Fibroblast of pulmonary artery (primary cell): ENCODE results near the gene CCDC92.

Experiments
- DNase-seq: peaks from one replicate; pipeline ENCODE4 v3.0.0-alpha.2; 2010; ENCODE audit warnings: low read depth
- H3K4me3 ChIP-seq: replicated peaks from 2 replicates; pipeline ENCODE4 v1.5.1; 2011; ENCODE audit warnings: low read depth, mild to moderate bottlenecking, control low read depth, low read length, moderate library complexity
- TF ChIP-seq, protein P1 (sequence below): IDR thresholded peaks from 2 replicates; pipeline ENCODE4 v1.5.1; 2011; ENCODE audit warnings: mild to moderate bottlenecking, control low read depth, low read length, inconsistent platforms; ENCODE audit errors: missing control alignments

The CCDC92 gene

GRCh38 chr12:124008595-124008994 lies 36.0 kb upstream of the CCDC92 start:
- DNase-seq, result no peak
- H3K4me3 ChIP-seq, result no peak overlapping the region
- TF ChIP-seq, protein P1, sequence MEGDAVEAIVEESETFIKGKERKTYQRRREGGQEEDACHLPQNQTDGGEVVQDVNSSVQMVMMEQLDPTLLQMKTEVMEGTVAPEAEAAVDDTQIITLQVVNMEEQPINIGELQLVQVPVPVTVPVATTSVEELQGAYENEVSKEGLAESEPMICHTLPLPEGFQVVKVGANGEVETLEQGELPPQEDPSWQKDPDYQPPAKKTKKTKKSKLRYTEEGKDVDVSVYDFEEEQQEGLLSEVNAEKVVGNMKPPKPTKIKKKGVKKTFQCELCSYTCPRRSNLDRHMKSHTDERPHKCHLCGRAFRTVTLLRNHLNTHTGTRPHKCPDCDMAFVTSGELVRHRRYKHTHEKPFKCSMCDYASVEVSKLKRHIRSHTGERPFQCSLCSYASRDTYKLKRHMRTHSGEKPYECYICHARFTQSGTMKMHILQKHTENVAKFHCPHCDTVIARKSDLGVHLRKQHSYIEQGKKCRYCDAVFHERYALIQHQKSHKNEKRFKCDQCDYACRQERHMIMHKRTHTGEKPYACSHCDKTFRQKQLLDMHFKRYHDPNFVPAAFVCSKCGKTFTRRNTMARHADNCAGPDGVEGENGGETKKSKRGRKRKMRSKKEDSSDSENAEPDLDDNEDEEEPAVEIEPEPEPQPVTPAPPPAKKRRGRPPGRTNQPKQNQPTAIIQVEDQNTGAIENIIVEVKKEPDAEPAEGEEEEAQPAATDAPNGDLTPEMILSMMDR, result no peak

DNA sequence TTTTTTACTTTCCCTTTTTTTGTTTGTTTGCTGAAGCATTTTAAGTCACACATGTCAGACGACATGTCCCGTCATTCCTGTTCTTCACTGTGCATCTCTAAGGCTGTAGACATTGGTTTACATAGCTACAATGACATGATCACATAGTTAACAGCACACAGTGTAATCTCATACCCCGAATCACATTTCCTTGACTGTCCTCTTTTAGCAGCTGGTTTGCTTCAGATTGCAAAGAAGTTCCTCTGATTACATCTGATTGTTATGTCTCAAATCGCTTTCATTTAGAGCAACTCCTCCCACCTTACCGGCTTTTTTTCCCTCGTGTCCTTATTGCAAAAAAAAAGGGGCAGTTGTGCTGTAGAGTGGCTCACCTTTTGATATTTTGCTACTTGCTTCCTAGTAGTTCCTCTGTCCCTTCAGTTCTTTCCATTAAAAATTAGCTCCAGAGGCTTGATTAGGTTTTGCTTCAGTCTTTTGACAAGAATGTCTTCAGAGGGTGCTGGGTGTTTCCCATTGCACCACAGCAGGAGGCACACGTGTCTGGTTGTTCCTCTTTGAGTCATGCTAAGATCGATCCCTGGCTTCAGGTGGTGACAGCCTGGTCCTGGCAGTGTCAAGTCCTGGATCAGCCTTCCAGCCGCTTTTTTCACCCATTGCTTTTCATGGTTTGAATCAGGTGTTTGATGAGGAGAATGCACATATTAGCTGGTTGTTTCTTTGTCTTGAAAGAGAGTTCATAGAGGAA lies 35.4 kb upstream of the CCDC92 start:
- DNase-seq, result no peak

GRCh38 chr12:124006846-124007713 lies 34.4 kb upstream of the CCDC92 start:
- H3K4me3 ChIP-seq, result no peak overlapping the region
- DNase-seq, result no peak
- TF ChIP-seq, protein P1, result no peak

More for the DNA sequence above, 35.4 kb upstream of the CCDC92 start:
- no peak overlapping the region for H3K4me3 ChIP-seq
- TF ChIP-seq, protein P1, result no peak

DNA sequence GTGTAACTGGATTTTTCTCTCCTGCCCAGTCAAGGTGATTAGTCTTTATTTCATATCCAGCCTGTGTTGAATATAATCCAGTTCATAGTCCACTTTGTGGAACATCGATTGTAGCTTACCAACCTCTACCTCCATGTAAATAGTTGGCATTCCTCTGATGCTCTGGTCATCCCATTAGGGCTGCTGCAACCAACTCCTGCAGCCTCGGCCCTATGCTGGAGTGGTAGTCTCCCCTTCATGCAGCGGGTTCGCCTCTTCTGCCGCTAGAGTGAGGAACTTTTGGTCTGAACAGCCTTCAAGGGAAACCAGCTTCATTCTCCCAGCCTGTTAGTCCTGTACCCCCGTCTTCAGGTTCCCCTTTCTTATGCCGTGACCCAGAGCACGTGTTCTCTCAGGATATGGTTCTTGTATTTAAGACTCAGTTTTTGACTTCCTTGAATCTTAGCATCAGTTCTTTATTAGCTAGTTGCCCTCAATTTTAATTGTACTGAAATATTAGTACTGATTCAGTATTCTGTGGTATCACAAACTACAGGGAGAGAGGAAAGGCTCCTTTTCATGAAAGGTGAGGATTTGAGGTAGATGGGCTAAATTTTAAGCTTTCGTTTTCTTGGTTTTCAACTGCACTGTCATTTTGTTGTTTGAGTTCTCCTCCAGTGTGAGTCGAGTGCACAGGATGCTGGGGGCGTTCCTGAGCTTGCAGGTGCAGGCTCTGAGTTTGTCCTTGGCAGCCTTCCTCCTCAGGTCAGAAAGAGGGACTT lies 33.6 kb upstream of the CCDC92 start:
- TF ChIP-seq, protein P1, result no peak
- DNase-seq, result no peak
- no peak overlapping the region for H3K4me3 ChIP-seq

GRCh38 chr12:124004233-124004875 lies 31.7 kb upstream of the CCDC92 start:
- H3K4me3 ChIP-seq, result no peak overlapping the region
- TF ChIP-seq, protein P1, result no peak
- DNase-seq, result no peak

DNA sequence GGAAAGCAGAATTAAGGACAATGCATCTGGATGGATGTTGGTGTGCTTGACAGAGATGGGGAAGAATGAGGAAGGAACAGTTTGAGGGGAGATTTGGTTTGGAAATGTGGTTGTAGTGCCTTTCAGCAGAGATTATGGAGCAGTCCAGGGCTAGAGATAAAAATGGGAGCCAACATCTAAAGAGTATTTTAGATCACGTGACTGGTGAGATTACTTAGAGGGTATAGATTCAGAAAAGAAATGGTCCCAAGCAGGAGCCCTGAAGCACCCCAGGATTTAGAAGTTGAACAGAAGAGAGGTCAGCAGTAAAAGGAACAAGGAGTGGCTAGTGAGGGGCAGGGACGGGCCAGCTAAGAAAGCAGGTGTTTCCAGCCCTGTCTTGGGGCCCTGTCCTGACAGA lies 30.0 kb upstream of the CCDC92 start:
- no peak overlapping the region for H3K4me3 ChIP-seq
- TF ChIP-seq, protein P1, result no peak
- DNase-seq, result no peak
